Measurements from ENCODE around the gene ASTN2. TPM values are rescaled to one million over a fixed set of nuclear protein-coding genes. Genes with fewer than 3 reads are reported as not detected.

ASTN2 gene
- total and polyA plus RNA-seq, 10 donors = 0.87 to 6.1 (median 3.7) TPM

DNA sequence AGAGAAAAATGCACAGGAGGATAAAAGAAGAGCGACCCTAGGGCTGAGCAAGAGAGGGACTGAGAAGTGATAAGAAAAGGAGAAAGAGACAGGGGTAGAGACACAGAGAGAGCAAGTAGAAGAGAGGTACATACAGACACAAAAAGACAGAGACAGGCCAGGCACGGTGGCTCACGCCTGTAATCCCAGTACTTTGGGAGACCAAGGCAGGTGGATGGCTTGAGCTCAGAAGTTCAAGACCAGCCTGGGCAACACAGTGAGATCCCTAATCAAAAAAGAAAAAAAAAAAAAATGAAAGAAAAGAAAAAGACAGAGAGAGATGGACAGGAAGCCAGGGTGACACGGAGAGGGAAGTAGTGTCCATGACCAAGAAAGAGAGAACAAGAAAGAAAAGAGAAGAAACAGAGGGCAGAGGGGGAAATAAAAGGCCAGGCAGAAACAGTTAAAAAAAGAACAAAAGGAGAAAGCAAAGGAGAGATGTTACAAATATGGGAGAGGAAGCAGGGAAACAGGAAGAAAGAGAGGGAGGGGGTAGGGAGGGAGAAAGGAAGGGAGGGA is 937.2 kb downstream of the ASTN2 start:
- H3K27ac ChIP-seq = peak overlapping the region in 1 of 8 donors; percentile 2
- no peak for DNase-seq
- TF ChIP-seq POLR2A (IDR thresholded peaks at IDR 0.05) (no peak), POLR2AphosphoS5 (IDR thresholded peaks at IDR 0.05) (no peak)
- TF ChIP-seq, protein P1, sequence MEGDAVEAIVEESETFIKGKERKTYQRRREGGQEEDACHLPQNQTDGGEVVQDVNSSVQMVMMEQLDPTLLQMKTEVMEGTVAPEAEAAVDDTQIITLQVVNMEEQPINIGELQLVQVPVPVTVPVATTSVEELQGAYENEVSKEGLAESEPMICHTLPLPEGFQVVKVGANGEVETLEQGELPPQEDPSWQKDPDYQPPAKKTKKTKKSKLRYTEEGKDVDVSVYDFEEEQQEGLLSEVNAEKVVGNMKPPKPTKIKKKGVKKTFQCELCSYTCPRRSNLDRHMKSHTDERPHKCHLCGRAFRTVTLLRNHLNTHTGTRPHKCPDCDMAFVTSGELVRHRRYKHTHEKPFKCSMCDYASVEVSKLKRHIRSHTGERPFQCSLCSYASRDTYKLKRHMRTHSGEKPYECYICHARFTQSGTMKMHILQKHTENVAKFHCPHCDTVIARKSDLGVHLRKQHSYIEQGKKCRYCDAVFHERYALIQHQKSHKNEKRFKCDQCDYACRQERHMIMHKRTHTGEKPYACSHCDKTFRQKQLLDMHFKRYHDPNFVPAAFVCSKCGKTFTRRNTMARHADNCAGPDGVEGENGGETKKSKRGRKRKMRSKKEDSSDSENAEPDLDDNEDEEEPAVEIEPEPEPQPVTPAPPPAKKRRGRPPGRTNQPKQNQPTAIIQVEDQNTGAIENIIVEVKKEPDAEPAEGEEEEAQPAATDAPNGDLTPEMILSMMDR (IDR thresholded peaks at IDR 0.05 in 8 of 11, conservative IDR thresholded peaks at IDR 0.05 in 3 of 11) = no peak
- H3K4me3 ChIP-seq = no peak overlapping the region
- no peaks in the 10 kb centered on the region for H3K9me3 ChIP-seq
- H3K36me3 ChIP-seq = no peaks in the 10 kb centered on the region
- no peaks in the 10 kb centered on the region for H3K4me1 ChIP-seq
- H3K27me3 ChIP-seq (replicated peaks in 1 of 7) = no peaks in the 10 kb centered on the region
- intact Hi-C loops (cut with DNase I; ENCODE audit: low total_unique reads) = no loop called here
- WGBS, 5 donors = 76 to 86% (median 78%) methylated on average over 4 of the region's 4 CpGs

DNA sequence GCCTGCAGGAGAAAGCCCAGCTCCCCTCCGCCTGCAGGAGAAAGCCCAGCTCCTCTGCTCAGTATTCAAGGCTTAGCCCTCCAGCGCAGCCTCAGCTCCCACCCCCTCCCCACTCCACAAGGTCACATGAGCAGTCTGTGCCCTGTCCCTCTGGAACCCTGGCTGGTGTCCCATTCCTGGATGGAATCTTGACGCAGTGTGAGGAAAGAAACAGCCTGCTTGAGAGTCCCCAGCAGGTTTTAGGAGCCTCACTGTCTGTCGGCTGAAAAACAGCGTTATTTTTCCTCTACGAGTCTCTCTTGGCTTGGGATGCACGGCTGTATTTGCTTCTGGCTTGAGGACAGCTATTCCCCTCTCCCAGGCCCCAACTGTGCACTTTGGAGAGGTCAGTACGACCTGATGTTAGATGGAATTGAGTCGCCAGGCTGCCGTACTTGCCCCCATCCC is 937.9 kb downstream of the ASTN2 start:
- whole genome bisulfite sequencing, 5 donors = 68 to 88% (median 83%) methylated on average over 10 of the region's 10 CpGs
- H3K4me1 ChIP-seq = no peaks in the 10 kb centered on the region
- H3K9me3 ChIP-seq = no peaks in the 10 kb centered on the region
- TF ChIP-seq POLR2A (IDR thresholded peaks at IDR 0.05) (no peak), POLR2AphosphoS5 (IDR thresholded peaks at IDR 0.05) (no peak)
- TF ChIP-seq, protein P1 (IDR thresholded peaks at IDR 0.05 in 8 of 11, conservative IDR thresholded peaks at IDR 0.05 in 3 of 11) = no peak
- H3K27ac ChIP-seq = peak overlapping the region in 1 of 8 donors; percentile 2
- H3K27me3 ChIP-seq (replicated peaks in 1 of 7) = no peaks in the 10 kb centered on the region
- no peak overlapping the region for H3K4me3 ChIP-seq
- intact Hi-C loops (cut with DNase I; ENCODE audit: low total_unique reads) = no loop called here
- no peak for DNase-seq
- H3K36me3 ChIP-seq = no peaks in the 10 kb centered on the region

DNA sequence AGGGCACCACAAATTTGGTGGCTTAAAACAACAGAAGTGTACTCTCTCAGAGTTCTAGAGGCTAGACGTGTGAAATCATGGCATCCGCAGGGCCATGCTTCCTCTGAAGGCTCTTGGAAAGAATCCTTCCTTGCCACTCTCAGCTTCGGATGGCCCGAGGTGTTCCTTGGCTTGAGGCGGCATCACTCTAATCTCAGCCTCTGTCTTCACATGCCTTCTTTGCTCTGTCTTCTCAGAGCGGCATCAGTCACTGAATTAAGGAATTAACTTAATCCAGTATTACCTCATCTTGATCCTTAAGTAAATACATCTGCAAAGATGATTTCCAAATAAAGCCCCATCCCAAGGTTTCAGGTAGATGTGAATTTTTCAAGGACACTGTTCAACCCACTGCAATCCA is 938.9 kb downstream of the ASTN2 start:
- intact Hi-C loops (cut with DNase I; ENCODE audit: low total_unique reads) = no loop called here
- Histone ChIP-seq H3K4me3 (no peak overlapping the region), H3K36me3 (no peaks in the 10 kb centered on the region), H3K4me1 (no peaks in the 10 kb centered on the region), H3K9me3 (no peaks in the 10 kb centered on the region), H3K27ac (no peak overlapping the region), H3K27me3 (replicated peaks in 1 of 7) (no peaks in the 10 kb centered on the region)
- DNase-seq = no peak
- WGBS, 5 donors = 78 to 89% (median 85%) methylated on average over 6 of the region's 6 CpGs
- TF ChIP-seq POLR2A (IDR thresholded peaks at IDR 0.05) (no peak), POLR2AphosphoS5 (IDR thresholded peaks at IDR 0.05) (no peak)
- TF ChIP-seq, protein P1 (IDR thresholded peaks at IDR 0.05 in 8 of 11, conservative IDR thresholded peaks at IDR 0.05 in 3 of 11) = no peak

DNA sequence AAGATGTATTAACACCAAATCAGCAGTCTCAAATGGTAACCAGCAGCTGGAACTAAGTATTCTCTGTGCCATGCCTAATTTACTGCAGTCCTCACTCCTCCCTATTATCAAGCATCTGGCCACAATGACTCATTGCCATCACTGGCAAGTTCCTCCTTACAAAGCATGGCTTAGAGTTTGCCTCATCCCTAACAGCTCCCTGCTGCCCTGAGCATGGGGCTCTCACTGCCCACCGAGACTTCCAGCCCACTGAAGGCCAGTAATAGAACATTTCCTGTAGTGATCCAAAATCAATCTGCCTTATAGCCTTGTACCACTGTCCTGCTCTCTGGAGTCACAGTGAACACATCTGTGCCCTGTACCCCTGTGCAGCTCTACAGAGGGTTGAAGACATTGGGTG is 939.7 kb downstream of the ASTN2 start:
- intact Hi-C loops (cut with DNase I; ENCODE audit: low total_unique reads) = no loop called here
- Histone ChIP-seq H3K36me3 (no peaks in the 10 kb centered on the region), H3K27ac (no peak overlapping the region), H3K27me3 (replicated peaks in 1 of 7) (no peaks in the 10 kb centered on the region), H3K4me3 (no peak overlapping the region), H3K9me3 (no peaks in the 10 kb centered on the region), H3K4me1 (no peaks in the 10 kb centered on the region)
- TF ChIP-seq POLR2AphosphoS5 (IDR thresholded peaks at IDR 0.05) = no peak
- TF ChIP-seq, protein P1 (IDR thresholded peaks at IDR 0.05 in 8 of 11, conservative IDR thresholded peaks at IDR 0.05 in 3 of 11) = no peak
- TF ChIP-seq POLR2A (IDR thresholded peaks at IDR 0.05) = no peak
- 60 to 86% (median 76%) methylated on average over 1 of the region's 1 CpG for WGBS, 5 donors
- no peak for DNase-seq

Data from spleen (tissue), 11 donors.